GM12875 (cell line): ENCODE measurements around the gene NIN.

Experiments used
- H3K4me3 ChIP-seq: one replicate; pipeline ENCODE4 v1.5.1; 2011; ENCODE audit warnings: low read depth, low read length, control low read depth
- CTCF ChIP-seq: IDR thresholded peaks from 2 replicates; pipeline ENCODE4 v1.5.1; 2011; ENCODE audit warnings: low read depth, mild to moderate bottlenecking, control low read depth, inconsistent platforms, low read length, moderate library complexity, borderline replicate concordance; ENCODE audit not compliant: insufficient read depth

The NIN gene

GRCh38 chr14:50675597-50675996, 155.4 kb downstream of the NIN start:
- no peak for TF ChIP-seq CTCF
- H3K4me3 ChIP-seq = no peak overlapping the region

- no peak overlapping the region for H3K4me3 ChIP-seq
- TF ChIP-seq CTCF = no peak
Observed at GRCh38 chr14:50670866-50671256, 160.1 kb downstream of the NIN start.

- TF ChIP-seq CTCF = no peak
- no peak overlapping the region for H3K4me3 ChIP-seq
Observed at GRCh38 chr14:50670196-50670865, 160.6 kb downstream of the NIN start.
